K562 (cell line): ENCODE measurements around the gene PPFIA3.

Experiments
- BRD4 ChIP-seq: fragments of 200-600 bp; sonication (generic); IDR thresholded peaks from 2 replicates; pipeline ENCODE4 v1.6.1; 2017; ENCODE audit warnings: inconsistent platforms
- CTCF ChIP-seq, 3 experiments: IDR thresholded peaks in 2 of 3; conservative IDR thresholded peaks in 1 of 3; 2 replicates each; pipeline ENCODE4 v1.5.1; 2011 to 2012; ENCODE audit warnings: low read length in 3 of 3, mild to moderate bottlenecking in 3 of 3, control low read depth in 2 of 3, improper control_type of control experiment in 1 of 3, inconsistent platforms in 1 of 3, low read depth in 1 of 3, mixed read lengths in 1 of 3, moderate library complexity in 1 of 3; ENCODE audit not compliant: insufficient read depth in 2 of 3
- GATAD2B ChIP-seq: fragments of 450-650 bp; IDR thresholded peaks from 2 replicates; pipeline ENCODE4 v1.6.1; 2017; ENCODE audit warnings: mild to moderate bottlenecking, borderline replicate concordance
- HCFC1 ChIP-seq: IDR thresholded peaks from 2 replicates; pipeline ENCODE4 v1.6.1; 2012; ENCODE audit warnings: low read depth, low read length, improper control_type of control experiment
- IRF1 ChIP-seq: sonication (generic); formaldehyde crosslinking; IDR thresholded peaks from 2 replicates; pipeline ENCODE4 v1.8.0; 2022; ENCODE audit warnings: missing genetic modification reagents, mild to moderate bottlenecking, borderline replicate concordance
- MLX ChIP-seq, 2 experiments: fragments of 450-650 bp in 1 of 2; sonication (generic) in 1 of 2; formaldehyde crosslinking; conservative IDR thresholded peaks; 2 replicates each; pipeline versions ENCODE4 v1.4.0 to v1.8.1; 2020 to 2022; ENCODE audit warnings: mild to moderate bottlenecking in 1 of 2, missing genetic modification reagents in 1 of 2
- POLR2AphosphoS5 ChIP-seq: IDR thresholded peaks from 2 replicates; pipeline ENCODE4 v1.6.1; 2011; ENCODE audit warnings: mild to moderate bottlenecking, low read depth, low read length, moderate library complexity; ENCODE audit not compliant: control insufficient read depth, insufficient read depth
- POLR3A ChIP-seq: IDR thresholded peaks from 2 replicates; pipeline ENCODE4 v1.6.1; 2011; ENCODE audit warnings: borderline replicate concordance, mild to moderate bottlenecking, moderate library complexity; ENCODE audit not compliant: insufficient read length, insufficient read depth; ENCODE audit errors: extremely low read depth
- RB1 ChIP-seq: fragments of 450-650 bp; IDR thresholded peaks from 2 replicates; pipeline ENCODE4 v1.6.1; 2017; ENCODE audit warnings: low read depth, mild to moderate bottlenecking
- TAF1 ChIP-seq: IDR thresholded peaks from 2 replicates; pipeline ENCODE4 v1.6.1; 2011; ENCODE audit warnings: mild to moderate bottlenecking, low read length, moderate library complexity; ENCODE audit not compliant: insufficient read depth, control insufficient read depth, severe bottlenecking; ENCODE audit errors: extremely low read depth
- TBP ChIP-seq: optimal IDR thresholded peaks from 2 replicates; pipeline ENCODE3; 2011; ENCODE audit warnings: low read depth, low read length, improper control_type of control experiment
- TOE1 ChIP-seq, 2 experiments: fragments of 450-650 bp in 1 of 2; sonication (generic) in 1 of 2; formaldehyde crosslinking in 1 of 2; IDR thresholded peaks; 2 replicates each; pipeline versions ENCODE4 v1.7.1 to v1.8.0; 2016 to 2022; ENCODE audit warnings: borderline replicate concordance in 2 of 2, mild to moderate bottlenecking in 2 of 2, antibody characterized with exemption in 1 of 2, inconsistent platforms in 1 of 2, low read depth in 1 of 2, missing genetic modification reagents in 1 of 2, moderate library complexity in 1 of 2
- ZFP30 ChIP-seq: fragments of 250-450 bp; sonication (Bioruptor Pico); IDR thresholded peaks from 2 replicates; pipeline ENCODE4 v1.8.0; 2022; ENCODE audit warnings: moderate library complexity, mild to moderate bottlenecking, inconsistent platforms, borderline replicate concordance
- ZNF232 ChIP-seq: sonication (generic); formaldehyde crosslinking; IDR thresholded peaks from 2 replicates; pipeline ENCODE4 v1.8.0; 2022; ENCODE audit warnings: mild to moderate bottlenecking, missing genetic modification reagents

- TF ChIP-seq TBP (no peak), RB1 (no peak), TAF1 (no peak), IRF1 (CRISPR knock-in tag) (no peak), ZFP30 (no peak), CTCF (IDR thresholded peaks at IDR 0.05 in 2 of 3, conservative IDR thresholded peaks at IDR 0.05 in 1 of 3; ENCODE audit: insufficient read depth in 2 of 3, low read depth in 1 of 3, low read length in 3 of 3) (no peak), MLX (CRISPR knock-in tag; conservative IDR thresholded peaks at IDR 0.05) (no peak), POLR3A (no peak), POLR2AphosphoS5 (no peak), TOE1 (IDR thresholded peaks at IDR 0.05; ENCODE audit: borderline replicate concordance) (no peak), TOE1 (CRISPR knock-in tag; IDR thresholded peaks at IDR 0.05; ENCODE audit: borderline replicate concordance, low read depth) (no peak), GATAD2B (no peak), ZNF232 (CRISPR knock-in tag) (no peak), BRD4 (no peak), HCFC1 (no peak)
Observed at GRCh38 chr19:49186108-49186507, 66.8 kb downstream of the PPFIA3 start.
